Activated CD4-positive, alpha-beta memory T cell treated with anti-CD3 and anti-CD28 coated beads for 36 hours (primary cell): Measurements from ENCODE around the gene TOX2. TPM values are rescaled to one million over a fixed set of nuclear protein-coding genes. Genes with fewer than 3 reads are reported as not detected.

Experiments used
- CTCF ChIA-PET: fragments of 350-600 bp; sonication (Branson Sonifier 250); formaldehyde crosslinking; loops from one replicate; lab custom pipeline; 2021; ENCODE audit warnings: antibody characterized with exemption, inconsistent platforms; lab: Charles Lee
- POLR2A ChIA-PET: fragments of 350-600 bp; sonication (Branson Sonifier 250); formaldehyde crosslinking; loops from one replicate; lab custom pipeline; 2021; ENCODE audit warnings: antibody characterized with exemption; lab: Charles Lee
- DNase-seq: peaks from one replicate; pipeline ENCODE4 v3.0.0-alpha.2; 2020
- H3K27ac Mint-ChIP-seq: one replicate; pipeline ENCODE4 v1.8.0; 2021; ENCODE audit warnings: mixed read lengths
- H3K27me3 Mint-ChIP-seq: one replicate; pipeline ENCODE4 v1.8.0; 2021; ENCODE audit warnings: mixed read lengths
- H3K36me3 Mint-ChIP-seq: one replicate; pipeline ENCODE4 v1.8.0; 2021; ENCODE audit warnings: mixed read lengths
- H3K4me1 Mint-ChIP-seq: one replicate; pipeline ENCODE4 v1.8.0; 2021; ENCODE audit warnings: low read depth, mixed read lengths
- H3K4me3 Mint-ChIP-seq: one replicate; pipeline ENCODE4 v1.8.0; 2021; ENCODE audit warnings: mild to moderate bottlenecking, mixed read lengths
- H3K9me3 Mint-ChIP-seq: one replicate; pipeline ENCODE4 v1.8.0; 2021; ENCODE audit warnings: mixed read lengths
- intact Hi-C: fragments of 100-400 bp; cut with micrococcal nuclease; formaldehyde crosslinking; loops from one replicate; pipeline ENCODE4 v1.15.1; 2023
- total RNA-seq, 2 experiments: library from RNA; stranded (reverse); gene quantifications; one replicate each; pipeline ENCODE4 v1.2.3, GENCODE V29; 2021

Gene TOX2
- total RNA-seq, 2 experiments from 2014 or later = 2.2 to 2.5 TPM

DNA sequence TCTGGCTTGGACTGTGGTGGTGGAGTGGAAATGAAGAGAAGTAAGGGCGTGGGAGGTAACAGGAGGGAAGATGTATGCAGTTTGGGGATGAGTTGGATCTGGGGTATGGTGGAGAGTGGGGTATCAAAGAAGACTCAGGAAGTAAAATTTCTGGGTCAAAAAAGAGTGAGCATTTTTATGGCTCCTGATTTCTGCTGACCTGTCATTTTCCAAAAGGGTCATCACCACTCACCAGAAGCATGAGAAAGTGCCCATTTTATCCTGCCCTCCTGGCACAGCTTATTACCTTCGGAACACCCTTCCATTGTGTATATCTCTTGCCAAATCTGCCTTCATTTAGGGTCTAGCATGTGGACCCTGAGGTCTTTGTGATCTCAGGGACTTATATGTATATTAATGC is 17.3 kb downstream of the TOX2 start:
- Mint-ChIP-seq H3K4me1 (peaks cover 4% of the 10 kb centered on the region), H3K4me3 (no peak overlapping the region), H3K9me3 (no peaks in the 10 kb centered on the region), H3K27me3 (peaks cover 17% of the 10 kb centered on the region), H3K36me3 (no peaks in the 10 kb centered on the region), H3K27ac (no peak overlapping the region)
- intact Hi-C loops = no loop called here
- no peak for DNase-seq
- CTCF ChIA-PET = no interaction called here
- POLR2A ChIA-PET = no interaction called here

DNA sequence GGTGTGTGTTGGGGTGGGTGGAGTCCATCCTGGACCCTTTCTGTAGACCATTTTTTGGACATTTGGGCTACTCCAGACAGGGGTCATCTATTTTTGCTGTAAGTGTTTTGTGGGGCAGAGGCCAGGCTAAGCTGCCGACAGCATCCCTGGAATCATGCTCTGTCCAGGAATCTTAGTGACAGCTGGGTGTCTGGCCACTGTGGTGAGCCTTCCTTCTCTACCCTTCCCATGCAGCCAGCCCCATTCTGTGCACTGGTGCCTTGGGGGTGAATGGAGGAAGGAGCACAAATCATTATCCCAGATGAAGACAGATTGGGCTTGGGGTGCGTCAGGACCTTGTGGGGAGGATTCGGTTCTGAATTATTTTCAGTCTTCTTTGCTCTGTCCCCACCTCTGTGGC is 20.2 kb downstream of the TOX2 start:
- POLR2A ChIA-PET = interaction anchor here (0.9 kb wide), 1 partner anchor 11 kb away, joined by 4 read pairs; no protein-coding TSS in a partner anchor
- intact Hi-C loops = no loop called here

DNA sequence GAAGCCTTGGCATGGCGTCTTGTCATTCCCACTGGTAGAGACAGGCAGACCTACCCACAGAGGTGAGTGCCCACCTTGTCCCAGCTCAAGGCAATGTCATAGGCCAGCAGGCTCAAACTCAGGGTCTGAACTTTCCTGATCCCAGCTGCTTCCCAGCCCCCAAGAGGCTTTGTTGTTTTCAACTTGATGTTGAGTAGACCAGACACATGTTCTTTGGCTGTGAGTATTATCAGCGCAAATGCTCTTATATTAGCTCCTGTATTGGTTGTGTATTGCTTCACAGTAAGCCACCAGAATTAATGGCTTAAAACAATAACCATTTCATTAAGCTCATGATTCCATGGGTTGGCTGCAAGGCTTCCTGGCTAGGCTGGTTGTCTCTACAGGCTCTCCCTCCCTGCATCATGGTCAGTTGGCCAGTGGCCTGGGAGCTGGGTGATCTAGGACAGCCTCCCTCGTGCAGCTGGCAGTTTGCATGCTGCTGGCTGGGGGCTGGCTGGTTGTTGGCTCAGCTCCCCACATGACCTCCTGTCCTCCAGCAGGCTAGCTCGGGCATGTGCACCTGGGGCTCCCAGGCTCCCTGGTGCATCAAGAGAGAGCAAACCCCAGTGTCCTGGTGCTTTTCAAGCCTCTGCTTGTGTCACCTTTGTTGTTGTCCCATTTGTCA is 21.6 kb downstream of the TOX2 start:
- ChIA-PET POLR2A (no interaction called here), CTCF (no interaction called here)
- intact Hi-C loops = no loop called here
- peaks cover 23% of the 10 kb centered on the region for H3K4me1 Mint-ChIP-seq
- peaks cover 25% of the 10 kb centered on the region for H3K27me3 Mint-ChIP-seq
- H3K9me3 Mint-ChIP-seq = no peaks in the 10 kb centered on the region
- no peaks in the 10 kb centered on the region for H3K36me3 Mint-ChIP-seq
- no peak overlapping the region for H3K27ac Mint-ChIP-seq
- DNase-seq = no peak
- H3K4me3 Mint-ChIP-seq = no peak overlapping the region

More for the DNA sequence above, 20.2 kb downstream of the TOX2 start:
- no peaks in the 10 kb centered on the region for H3K9me3 Mint-ChIP-seq
- H3K27ac Mint-ChIP-seq = no peak overlapping the region
- peaks cover 16% of the 10 kb centered on the region for H3K27me3 Mint-ChIP-seq
- peaks cover 10% of the 10 kb centered on the region for H3K4me1 Mint-ChIP-seq
- CTCF ChIA-PET = no interaction called here
- H3K36me3 Mint-ChIP-seq = no peaks in the 10 kb centered on the region
- no peak overlapping the region for H3K4me3 Mint-ChIP-seq
- no peak for DNase-seq

DNA sequence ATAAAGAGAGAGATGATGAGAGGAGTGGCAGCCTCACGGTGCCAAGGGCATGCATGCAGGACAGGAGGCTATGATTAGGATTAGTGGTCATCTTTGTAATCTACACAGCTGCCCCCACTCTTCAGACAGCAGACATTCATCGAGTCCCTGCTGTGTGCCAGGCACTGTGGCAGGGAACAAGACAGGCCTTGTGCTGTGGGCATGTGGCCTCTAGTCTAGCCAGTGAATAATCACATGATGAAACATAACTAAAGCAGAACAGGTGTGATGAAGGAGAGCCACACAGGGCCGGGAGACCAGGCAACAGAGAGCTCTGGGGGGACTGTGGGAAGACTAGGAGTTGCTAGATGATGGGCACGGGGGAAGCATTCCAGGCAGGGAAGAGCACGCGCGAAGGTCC is 22.2 kb downstream of the TOX2 start:
- DNase-seq = no peak
- Mint-ChIP-seq H3K27me3 (peaks cover 24% of the 10 kb centered on the region), H3K9me3 (no peaks in the 10 kb centered on the region), H3K4me3 (no peak overlapping the region), H3K36me3 (no peaks in the 10 kb centered on the region), H3K27ac (no peak overlapping the region), H3K4me1 (peaks cover 27% of the 10 kb centered on the region)
- ChIA-PET POLR2A (no interaction called here), CTCF (no interaction called here)
- intact Hi-C loops = no loop called here

DNA sequence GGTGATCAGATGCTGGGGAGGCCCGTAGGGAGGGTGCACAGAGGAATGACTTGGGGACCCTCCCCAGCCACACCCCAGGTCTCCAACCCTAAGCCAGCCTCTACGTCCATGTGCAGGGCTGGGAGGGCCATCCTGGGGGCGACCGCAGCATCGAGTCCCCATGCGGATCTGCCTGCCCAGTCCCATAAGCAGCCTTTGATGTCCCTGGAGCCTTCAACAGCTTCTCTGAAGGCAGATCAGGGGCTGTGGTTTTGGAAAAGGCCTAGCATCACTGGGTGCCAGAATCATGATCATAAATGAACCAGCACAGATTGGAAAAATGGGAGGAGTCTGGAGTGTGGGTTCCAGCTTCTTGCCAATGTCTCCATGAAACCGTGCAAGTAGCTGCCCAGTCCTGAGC is 22.9 kb downstream of the TOX2 start:
- POLR2A ChIA-PET = no interaction called here
- CTCF ChIA-PET = no interaction called here
- DNase-seq = no peak

DNA sequence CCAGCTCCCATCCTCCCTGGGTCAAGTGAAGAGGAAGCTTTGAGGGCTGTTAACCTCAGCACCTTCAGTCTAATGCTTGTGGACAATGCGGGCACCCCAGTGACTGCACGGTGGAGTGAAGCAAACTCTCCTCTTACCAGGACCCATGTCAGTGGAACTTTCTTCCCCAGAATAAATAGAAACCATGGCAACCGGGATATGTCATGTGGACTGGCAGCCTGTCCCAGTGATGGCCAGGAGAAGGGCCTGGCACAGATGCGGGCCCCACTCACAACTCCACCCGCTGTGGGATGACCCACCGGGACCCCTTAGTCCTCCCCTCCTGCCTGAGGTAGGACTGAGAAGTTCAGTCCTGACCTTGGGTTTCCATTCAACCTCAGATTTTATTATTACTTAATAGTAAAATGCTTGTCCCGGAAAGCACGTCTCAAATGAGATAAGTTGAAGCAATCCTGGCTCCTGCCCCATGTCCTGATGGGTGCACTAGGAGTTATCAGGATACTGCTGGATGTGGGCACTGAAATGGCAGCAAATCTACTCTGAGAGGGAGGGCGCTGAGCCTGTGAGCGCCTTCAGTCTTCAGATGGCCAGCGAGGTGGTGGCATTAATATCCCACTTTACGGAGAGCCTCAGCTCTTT is 23.5 kb downstream of the TOX2 start:
- Mint-ChIP-seq H3K36me3 (no peaks in the 10 kb centered on the region), H3K27me3 (peaks cover 24% of the 10 kb centered on the region), H3K4me3 (no peak overlapping the region), H3K27ac (no peak overlapping the region), H3K9me3 (no peaks in the 10 kb centered on the region), H3K4me1 (peaks cover 39% of the 10 kb centered on the region)
- CTCF ChIA-PET = no interaction called here
- intact Hi-C loops = no loop called here
- DNase-seq = no peak
- POLR2A ChIA-PET = no interaction called here

More for the DNA sequence above, 22.9 kb downstream of the TOX2 start:
- H3K27ac Mint-ChIP-seq = no peak overlapping the region
- H3K36me3 Mint-ChIP-seq = no peaks in the 10 kb centered on the region
- H3K9me3 Mint-ChIP-seq = no peaks in the 10 kb centered on the region
- peaks cover 34% of the 10 kb centered on the region for H3K4me1 Mint-ChIP-seq
- peaks cover 24% of the 10 kb centered on the region for H3K27me3 Mint-ChIP-seq
- no peak overlapping the region for H3K4me3 Mint-ChIP-seq
- intact Hi-C loops = no loop called here

DNA sequence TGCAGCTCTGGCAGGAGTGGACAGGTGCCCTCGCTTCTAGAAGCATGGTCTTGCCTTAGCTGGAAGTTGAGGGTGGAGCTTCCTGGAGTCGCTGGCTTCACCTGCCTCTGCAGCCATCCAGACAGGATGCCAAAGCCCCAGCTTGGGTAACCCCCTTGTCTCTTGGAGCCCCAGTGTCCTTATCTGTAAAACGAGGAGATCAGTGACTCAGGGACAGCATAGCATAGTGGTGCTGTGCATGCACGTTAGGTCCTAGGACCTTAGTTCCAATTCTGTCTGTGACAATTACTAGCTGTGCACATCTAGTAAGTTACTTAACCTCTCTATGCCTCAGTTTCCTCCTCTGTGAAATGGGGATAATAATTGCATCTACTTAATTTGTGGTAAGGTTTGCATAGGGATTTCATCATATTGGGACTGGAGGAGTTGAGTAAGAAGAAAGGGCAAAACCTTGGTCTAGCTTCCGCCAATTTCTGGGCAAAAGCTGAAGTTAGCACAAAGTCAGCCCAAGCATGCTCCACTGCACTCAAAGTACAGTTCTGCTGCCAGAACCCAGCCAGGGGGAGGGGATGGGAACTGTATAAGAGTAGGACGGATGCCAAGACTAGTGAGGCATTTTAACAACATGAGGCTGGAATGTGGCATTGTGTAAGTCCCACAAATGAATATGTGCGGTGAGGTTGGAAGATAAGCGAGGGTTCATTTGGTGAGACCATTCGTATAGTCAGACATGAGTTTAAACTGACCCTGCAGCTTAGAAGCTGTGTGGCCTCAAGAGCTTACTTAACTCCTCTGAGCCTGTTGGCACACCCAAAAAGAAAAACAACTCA is 24.5 kb downstream of the TOX2 start:
- POLR2A ChIA-PET = no interaction called here
- intact Hi-C loops = no loop called here
- H3K4me1 Mint-ChIP-seq = peaks cover 47% of the 10 kb centered on the region
- no peak for DNase-seq
- no peaks in the 10 kb centered on the region for H3K9me3 Mint-ChIP-seq
- CTCF ChIA-PET = interaction anchor here (1.9 kb wide), 1 partner anchor 189 kb away, joined by 10 read pairs; no protein-coding TSS in a partner anchor
- H3K4me3 Mint-ChIP-seq = no peak overlapping the region
- H3K27me3 Mint-ChIP-seq = peaks cover 20% of the 10 kb centered on the region
- H3K27ac Mint-ChIP-seq = no peak overlapping the region
- H3K36me3 Mint-ChIP-seq = no peaks in the 10 kb centered on the region

DNA sequence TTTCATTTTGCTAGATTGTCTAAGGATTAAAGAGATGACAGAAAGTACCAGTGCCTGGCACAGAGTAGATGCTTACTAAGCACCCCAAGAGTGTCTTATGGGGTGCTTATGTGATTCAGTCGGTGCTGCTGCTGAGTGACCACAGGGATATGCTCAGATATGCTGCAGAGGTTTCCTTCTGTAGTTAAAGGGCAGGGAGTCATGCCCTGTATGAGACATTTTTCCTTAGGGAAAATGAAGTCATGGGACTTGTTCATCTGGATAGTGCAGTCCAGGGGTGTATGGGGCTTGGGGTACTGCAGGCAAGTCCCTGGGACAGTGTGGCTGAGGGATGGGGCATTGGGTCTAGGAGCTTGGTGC is 25.1 kb downstream of the TOX2 start:
- no peaks in the 10 kb centered on the region for H3K36me3 Mint-ChIP-seq
- POLR2A ChIA-PET = no interaction called here
- H3K4me3 Mint-ChIP-seq = no peak overlapping the region
- no peaks in the 10 kb centered on the region for H3K9me3 Mint-ChIP-seq
- intact Hi-C loops = no loop called here
- peaks cover 48% of the 10 kb centered on the region for H3K4me1 Mint-ChIP-seq
- no peak overlapping the region for H3K27ac Mint-ChIP-seq
- peaks cover 20% of the 10 kb centered on the region for H3K27me3 Mint-ChIP-seq
- DNase-seq = no peak
- CTCF ChIA-PET = interaction anchor here (0.7 to 1.9 kb wide), 5 partner anchors 10 to 190 kb away, joined by 3 to 10 read pairs (median 5); no protein-coding TSS in a partner anchor

DNA sequence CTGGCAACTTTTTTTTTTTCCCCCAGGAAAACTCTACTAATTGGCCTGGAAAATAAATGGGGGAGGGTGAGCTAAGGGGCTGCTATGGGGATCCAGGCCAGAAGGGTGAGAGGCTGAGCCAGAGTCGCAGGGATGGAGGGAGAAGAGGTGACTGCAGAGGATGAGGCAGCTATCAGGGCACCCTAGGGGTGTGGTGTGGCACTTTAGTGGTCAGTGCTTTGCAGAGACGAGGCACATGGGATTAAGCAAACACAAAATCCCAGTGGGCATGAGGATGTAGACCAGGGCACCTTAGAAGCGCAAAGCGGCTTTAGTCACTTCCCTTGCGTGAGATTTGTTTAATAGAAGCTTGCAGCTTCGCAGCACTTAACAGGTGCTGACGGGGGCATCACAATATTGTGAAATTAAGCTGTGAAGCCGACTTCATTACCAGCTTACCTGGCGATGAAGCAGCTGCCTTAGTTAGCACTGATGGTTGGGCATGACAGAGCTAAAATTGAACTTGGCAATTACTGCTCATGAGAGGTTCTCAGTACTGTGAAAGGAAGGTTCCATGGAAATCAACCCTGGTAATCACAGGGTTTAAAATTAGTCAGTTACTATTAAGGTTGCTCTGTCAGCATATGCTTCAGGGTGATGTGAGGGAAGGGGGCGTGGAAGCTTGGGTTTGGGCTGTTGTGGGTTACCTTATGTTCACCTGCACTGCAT is 26.0 kb downstream of the TOX2 start:
- Mint-ChIP-seq H3K4me3 (no peak overlapping the region), H3K27ac (no peak overlapping the region), H3K4me1 (peaks cover 54% of the 10 kb centered on the region), H3K27me3 (peaks cover 20% of the 10 kb centered on the region), H3K9me3 (no peaks in the 10 kb centered on the region), H3K36me3 (no peaks in the 10 kb centered on the region)
- ChIA-PET CTCF (interaction anchor here (0.7 to 2.4 kb wide), 7 partner anchors 10 to 191 kb away, joined by 3 to 10 read pairs (median 5); no protein-coding TSS in a partner anchor), POLR2A (interaction anchor here (0.6 to 2.1 kb wide), 4 partner anchors 9 to 97 kb away, joined by 3 to 6 read pairs (median 4); no protein-coding TSS in a partner anchor)
- intact Hi-C loops = no loop called here
- peak; percentile 37 for DNase-seq

DNA sequence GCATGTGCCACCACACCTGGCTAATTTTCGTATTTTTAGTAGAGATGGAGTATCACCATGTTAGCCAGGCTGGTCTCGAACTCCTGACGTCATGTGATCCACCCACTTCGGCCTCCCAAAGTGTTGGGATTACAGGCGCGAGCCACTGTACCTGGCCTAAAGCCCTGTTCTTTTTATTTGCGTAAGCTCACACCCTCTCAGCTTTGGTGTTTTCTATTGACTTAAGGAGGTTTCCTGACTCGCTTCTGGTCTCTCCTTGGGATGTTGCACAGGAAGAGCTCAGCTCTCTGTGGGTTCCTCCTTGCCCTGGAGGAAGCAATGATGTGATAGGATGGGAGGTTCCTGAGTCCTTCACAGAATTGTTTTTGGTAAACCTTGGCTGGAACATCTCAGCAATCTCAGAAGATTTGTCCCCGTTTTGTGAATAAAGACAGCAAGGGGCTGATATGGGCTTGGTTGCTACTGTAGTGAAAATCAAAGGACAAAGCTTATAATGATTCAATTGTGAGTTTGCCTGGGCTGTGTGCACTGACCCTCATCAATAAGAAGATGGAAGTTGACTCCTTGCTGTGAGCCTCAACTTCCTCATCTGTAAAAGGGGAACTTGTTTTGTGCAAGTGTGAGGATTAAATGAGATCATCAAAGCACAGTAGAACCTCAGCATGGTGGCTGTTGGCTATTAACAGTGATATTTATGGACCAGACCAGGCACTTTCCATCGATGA is 27.0 kb downstream of the TOX2 start:
- DNase-seq = no peak
- ChIA-PET CTCF (interaction anchor here (1.0 to 2.4 kb wide), 6 partner anchors 9 to 191 kb away, joined by 3 to 13 read pairs (median 4); no protein-coding TSS in a partner anchor), POLR2A (interaction anchor here (1.3 to 2.1 kb wide), 3 partner anchors 14 to 190 kb away, joined by 3 to 6 read pairs (median 5); no protein-coding TSS in a partner anchor)
- H3K36me3 Mint-ChIP-seq = no peaks in the 10 kb centered on the region
- peaks cover 19% of the 10 kb centered on the region for H3K27me3 Mint-ChIP-seq
- no peak overlapping the region for H3K4me3 Mint-ChIP-seq
- no peaks in the 10 kb centered on the region for H3K9me3 Mint-ChIP-seq
- intact Hi-C loops = loop anchor here (1.0 kb wide), 2 partner anchors 14 to 190 kb away; no protein-coding TSS in a partner anchor
- peaks cover 58% of the 10 kb centered on the region for H3K4me1 Mint-ChIP-seq
- H3K27ac Mint-ChIP-seq = peak overlapping the region; percentile 73

DNA sequence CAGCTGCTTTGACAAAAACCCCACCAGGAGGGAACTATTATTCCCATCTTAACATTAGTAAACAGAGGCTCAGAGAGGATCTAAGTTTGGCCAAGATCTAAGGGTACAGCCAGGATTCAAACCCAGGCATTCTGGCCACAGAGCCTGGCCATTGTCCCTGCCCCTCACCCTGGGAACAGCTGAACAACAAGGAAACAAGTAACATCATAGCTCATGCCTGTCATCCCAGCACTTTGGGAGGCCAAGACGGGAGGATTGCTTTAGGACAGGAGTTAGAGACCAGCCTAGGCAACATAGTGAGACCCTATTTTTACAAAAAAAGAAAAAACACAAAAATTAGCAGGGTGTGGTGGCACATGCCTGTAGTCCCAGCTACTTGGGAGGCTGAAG is 27.5 kb downstream of the TOX2 start:
- Mint-ChIP-seq H3K4me3 (no peak overlapping the region), H3K9me3 (no peaks in the 10 kb centered on the region), H3K4me1 (peaks cover 57% of the 10 kb centered on the region), H3K36me3 (no peaks in the 10 kb centered on the region), H3K27me3 (peaks cover 17% of the 10 kb centered on the region), H3K27ac (peak overlapping the region; percentile 73)
- intact Hi-C loops = loop anchor here (1.0 kb wide), 2 partner anchors 13 to 191 kb away; no protein-coding TSS in a partner anchor
- ChIA-PET POLR2A (interaction anchor here (1.1 to 2.1 kb wide), 4 partner anchors 17 to 191 kb away, joined by 3 to 6 read pairs (median 4); no protein-coding TSS in a partner anchor), CTCF (interaction anchor here (1.1 to 2.4 kb wide), 4 partner anchors 12 to 191 kb away, joined by 3 to 13 read pairs (median 4); no protein-coding TSS in a partner anchor)
- no peak for DNase-seq
